K562 (cell line): Measurements from ENCODE around the gene ZNF556. TPM values are rescaled to one million over a fixed set of nuclear protein-coding genes. Genes with fewer than 3 reads are reported as not detected.

Experiments used
- EP400 ChIP-seq: fragments of 450-650 bp; IDR thresholded peaks from 2 replicates; pipeline ENCODE4 v1.6.1; 2017; ENCODE audit warnings: antibody characterized with exemption, mild to moderate bottlenecking, moderate library complexity
- ETV6 ChIP-seq, 3 experiments: fragments of 150-350 bp in 1 of 3; sonication (generic) in 1 of 3; formaldehyde crosslinking in 1 of 3; IDR thresholded peaks; 2 replicates each; pipeline versions ENCODE4 v1.6.1 to v1.8.0; 2014 to 2022; ENCODE audit warnings: borderline replicate concordance in 2 of 3, low read depth in 2 of 3, antibody characterized with exemption in 1 of 3, low read length in 1 of 3, mild to moderate bottlenecking in 1 of 3, missing genetic modification reagents in 1 of 3
- HDAC3 ChIP-seq: fragments of 450-650 bp; IDR thresholded peaks from 2 replicates; pipeline ENCODE4 v1.6.1; 2018; ENCODE audit warnings: borderline replicate concordance, mild to moderate bottlenecking, moderate library complexity; ENCODE audit not compliant: partially characterized antibody
- KDM5B ChIP-seq: fragments of 200-600 bp; sonication (generic); IDR thresholded peaks from 2 replicates; pipeline ENCODE4 v1.6.1; 2012; ENCODE audit warnings: low read depth, mild to moderate bottlenecking, moderate library complexity, low read length, control low read depth, inconsistent platforms; ENCODE audit not compliant: insufficient replicate concordance
- NFATC3 ChIP-seq: fragments of 450-650 bp; IDR thresholded peaks from 2 replicates; pipeline ENCODE4 v1.6.1; 2017; ENCODE audit warnings: mild to moderate bottlenecking
- NR2C1 ChIP-seq, 2 experiments: fragments of 450-650 bp; IDR thresholded peaks; 2 replicates each; pipeline ENCODE4 v1.6.1; 2017; ENCODE audit warnings: mild to moderate bottlenecking in 2 of 2, antibody characterized with exemption in 1 of 2, inconsistent platforms in 1 of 2, missing compliant biosample characterization in 1 of 2, missing genetic modification characterization in 1 of 2
- POLR2G ChIP-seq: fragments of 200-400 bp; formaldehyde crosslinking; IDR thresholded peaks from 2 replicates; pipeline ENCODE4 v1.6.1; 2017; ENCODE audit warnings: low read depth, mild to moderate bottlenecking, antibody characterized with exemption, low read length, moderate library complexity
- SMAD2 ChIP-seq: fragments of 150-350 bp; IDR thresholded peaks from 2 replicates; pipeline ENCODE4 v1.6.1; 2014; ENCODE audit warnings: low read depth, mild to moderate bottlenecking, low read length
- SMC3 ChIP-seq: conservative IDR thresholded peaks from 2 replicates; pipeline ENCODE4 v1.6.1; 2011; ENCODE audit warnings: low read depth, low read length, improper control_type of control experiment; ENCODE audit not compliant: insufficient read depth
- TBP ChIP-seq: optimal IDR thresholded peaks from 2 replicates; pipeline ENCODE3; 2011; ENCODE audit warnings: low read depth, low read length, improper control_type of control experiment
- THRAP3 ChIP-seq: fragments of 450-650 bp; IDR thresholded peaks from 2 replicates; pipeline ENCODE4 v1.6.1; 2016; ENCODE audit warnings: mild to moderate bottlenecking, inconsistent platforms, borderline replicate concordance
- XRCC3 ChIP-seq: fragments of 450-650 bp; IDR thresholded peaks from 2 replicates; pipeline ENCODE4 v1.6.1; 2017; ENCODE audit warnings: mild to moderate bottlenecking, moderate library complexity
- ZBTB34 ChIP-seq: fragments of 250-450 bp; sonication (Bioruptor Pico); IDR thresholded peaks from 2 replicates; pipeline ENCODE4 v1.8.0; 2021; ENCODE audit warnings: mild to moderate bottlenecking, moderate library complexity
- ZNF57 ChIP-seq: fragments of 450-650 bp; formaldehyde crosslinking; IDR thresholded peaks from 2 replicates; pipeline ENCODE4 v1.4.0; 2020; ENCODE audit warnings: mild to moderate bottlenecking, moderate library complexity
- polyA plus RNA-seq, 8 experiments: library from polyadenylated mRNA; depleted of rRNA in 4 of 8; stranded (reverse) in 5 of 8; unstranded in 3 of 8; fragments of >200 nt; fragmentation: Nextera tagmentation in 2 of 8; fragmentation: Illumina TruSeq in 1 of 8; extraction: Ambion mirVana in 2 of 8; extraction: Trizol in 1 of 8; gene quantifications; 2 replicates each; pipeline versions ENCODE4 v1.2.1 to v1.2.3, GENCODE V29; 2011 to 2014; ENCODE audit warnings: inconsistent platforms in 1 of 8, missing spikeins in 1 of 8
- total RNA-seq, 7 experiments: library from RNA; depleted of rRNA in 6 of 7; stranded (reverse); fragments of >200 nt in 6 of 7; fragmentation: Illumina TruSeq in 2 of 7; extraction: Trizol in 2 of 7; gene quantifications; 2 replicates each; pipeline versions ENCODE4 v1.2.1 to v1.2.3, GENCODE V29; 2011 to 2021; ENCODE audit warnings: low replicate concordance in 1 of 7
- TF ChIP-seq, protein P1 (sequence below): sonication (generic); formaldehyde crosslinking; IDR thresholded peaks from 2 replicates; pipeline ENCODE4 v1.8.1; 2023; ENCODE audit warnings: mild to moderate bottlenecking, missing genetic modification reagents

ZNF556 gene
- total and polyA plus RNA-seq, 9 of the 15 experiments (the other 6 are each of a cell fraction or from before 2014, with no cell fraction given), result 0.01 to 0.36 (median 0.10) TPM; not detected in 1

DNA sequence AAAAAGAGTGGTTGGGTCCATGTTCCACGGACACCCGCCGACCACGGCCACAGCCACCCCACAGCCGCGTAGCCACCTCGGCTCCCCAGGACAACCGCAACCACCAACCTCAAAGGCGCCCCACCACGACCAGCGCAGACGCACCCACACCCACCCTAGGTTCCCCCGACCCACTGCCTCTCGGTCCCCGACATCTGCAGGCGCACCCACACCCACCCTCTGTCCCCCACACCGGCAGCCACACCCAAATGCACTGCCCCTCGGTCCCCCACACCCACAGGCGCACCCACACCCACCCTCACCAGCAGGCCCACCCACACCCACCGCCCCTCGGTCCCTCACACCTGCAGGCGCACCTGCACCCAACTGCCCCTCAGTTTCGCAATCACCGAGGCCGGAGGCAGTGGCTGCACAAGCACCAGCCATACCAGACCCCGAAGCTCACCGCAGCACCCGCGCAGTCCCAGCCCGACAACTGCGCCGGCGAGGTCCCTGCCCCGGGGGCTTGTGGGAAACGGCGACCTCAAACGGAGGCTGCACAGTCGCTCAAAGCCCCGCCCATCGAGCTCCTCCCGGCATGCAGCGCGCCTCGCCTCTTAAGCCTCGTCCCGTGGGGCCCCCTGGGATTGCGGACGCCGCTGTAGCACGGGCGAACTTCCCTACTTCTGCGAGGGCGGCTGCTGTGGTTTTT lies 59.4 kb downstream of the ZNF556 start (continued):
- TF ChIP-seq, protein P1, sequence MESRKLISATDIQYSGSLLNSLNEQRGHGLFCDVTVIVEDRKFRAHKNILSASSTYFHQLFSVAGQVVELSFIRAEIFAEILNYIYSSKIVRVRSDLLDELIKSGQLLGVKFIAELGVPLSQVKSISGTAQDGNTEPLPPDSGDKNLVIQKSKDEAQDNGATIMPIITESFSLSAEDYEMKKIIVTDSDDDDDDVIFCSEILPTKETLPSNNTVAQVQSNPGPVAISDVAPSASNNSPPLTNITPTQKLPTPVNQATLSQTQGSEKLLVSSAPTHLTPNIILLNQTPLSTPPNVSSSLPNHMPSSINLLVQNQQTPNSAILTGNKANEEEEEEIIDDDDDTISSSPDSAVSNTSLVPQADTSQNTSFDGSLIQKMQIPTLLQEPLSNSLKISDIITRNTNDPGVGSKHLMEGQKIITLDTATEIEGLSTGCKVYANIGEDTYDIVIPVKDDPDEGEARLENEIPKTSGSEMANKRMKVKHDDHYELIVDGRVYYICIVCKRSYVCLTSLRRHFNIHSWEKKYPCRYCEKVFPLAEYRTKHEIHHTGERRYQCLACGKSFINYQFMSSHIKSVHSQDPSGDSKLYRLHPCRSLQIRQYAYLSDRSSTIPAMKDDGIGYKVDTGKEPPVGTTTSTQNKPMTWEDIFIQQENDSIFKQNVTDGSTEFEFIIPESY (CRISPR knock-in tag), result 0 out of 2 replicates have a peak, but pooled peaks have one; percentile 25
- no peak for TF ChIP-seq ZNF57 (CRISPR knock-in tag)
- TF ChIP-seq SMAD2, result no peak
- TF ChIP-seq TBP, result no peak
- no peak for TF ChIP-seq THRAP3
- no peak for TF ChIP-seq EP400
- TF ChIP-seq XRCC3, result no peak
- peak; percentile 63 for TF ChIP-seq POLR2G
- no peak for TF ChIP-seq SMC3
- TF ChIP-seq ETV6 (IDR thresholded peaks at IDR 0.05; ENCODE audit: borderline replicate concordance in 1 of 2, low read depth in 2 of 2, low read length in 1 of 2), result no peak
- TF ChIP-seq ETV6 (CRISPR knock-in tag; IDR thresholded peaks at IDR 0.05; ENCODE audit: borderline replicate concordance), result no peak
- no peak for TF ChIP-seq NR2C1 (IDR thresholded peaks at IDR 0.05)
- TF ChIP-seq NR2C1 (tag; IDR thresholded peaks at IDR 0.05), result no peak
- no peak for TF ChIP-seq KDM5B
- TF ChIP-seq HDAC3, result no peak
- no peak for TF ChIP-seq NFATC3
- no peak for TF ChIP-seq ZBTB34
